ENCODE data around the gene RABGAP1L. TPM values are rescaled to one million over a fixed set of nuclear protein-coding genes. Genes with fewer than 3 reads are reported as not detected.
"Not testable (repeated sequence)": the region's sequence is repeated elsewhere in the genome, so short reads cannot be mapped to it uniquely, and the experiment has no call there.

Gene RABGAP1L
- total and polyA plus RNA-seq, 11 donors = 18.6 to 195 (median 98.4) TPM

- no peak for TF ChIP-seq CTCF (IDR thresholded peaks at IDR 0.05)
- TF ChIP-seq POLR2A (IDR thresholded peaks at IDR 0.05) = no peak
- intact Hi-C loops (cut with DNase I) = no loop called here
- Histone ChIP-seq H3K4me1 (peaks cover 0 to 15% (median 0%) of the 10 kb centered on the region in 12 donors), H3K9me3 (no peaks in the 10 kb centered on the region), H3K27me3 (no peaks in the 10 kb centered on the region), H3K36me3 (no peaks in the 10 kb centered on the region), H3K27ac (no peak overlapping the region), H3K4me3 (no peak overlapping the region)
- no peak for DNase-seq
- WGBS, 4 donors = 93 to 97% (median 95%) methylated on average over 1 of the region's 1 CpG
- no peak for ATAC-seq
Observed at GRCh38 chr1:174839211-174839610, 679.9 kb downstream of the RABGAP1L start.

GRCh38 chr1:174841747-174842146 lies 682.4 kb downstream of the RABGAP1L start:
- ATAC-seq = no peak
- H3K36me3 ChIP-seq = no peaks in the 10 kb centered on the region
- TF ChIP-seq POLR2A (IDR thresholded peaks at IDR 0.05) (no peak), CTCF (IDR thresholded peaks at IDR 0.05) (no peak)
- peaks cover 0 to 3% (median 0%) of the 10 kb centered on the region in 12 donors for H3K4me1 ChIP-seq
- intact Hi-C loops (cut with DNase I) = no loop called here
- no peak overlapping the region for H3K4me3 ChIP-seq
- H3K9me3 ChIP-seq = no peaks in the 10 kb centered on the region
- H3K27me3 ChIP-seq = no peaks in the 10 kb centered on the region
- no peak for DNase-seq
- H3K27ac ChIP-seq = no peak overlapping the region
- WGBS, 4 donors = 0 to 47% (median 41%) methylated on average over 1 of the region's 1 CpG

GRCh38 chr1:174848593-174849560 lies 689.6 kb downstream of the RABGAP1L start:
- H3K4me3 ChIP-seq; H3K36me3 ChIP-seq; ATAC-seq; H3K27me3 ChIP-seq; H3K9me3 ChIP-seq; H3K4me1 ChIP-seq; intact Hi-C loops (cut with DNase I); H3K27ac ChIP-seq; DNase-seq: not testable (repeated sequence)
- WGBS, 4 donors = 85 to 90% (median 88%) methylated on average over 23 to 25 of the region's 36 CpGs

GRCh38 chr1:174850726-174851125 lies 691.4 kb downstream of the RABGAP1L start:
- TF ChIP-seq CTCF (IDR thresholded peaks at IDR 0.05) (no peak), POLR2A (IDR thresholded peaks at IDR 0.05) (no peak)
- Histone ChIP-seq H3K4me1 (no peaks in the 10 kb centered on the region), H3K27ac (no peak overlapping the region), H3K27me3 (no peaks in the 10 kb centered on the region), H3K9me3 (no peaks in the 10 kb centered on the region), H3K4me3 (no peak overlapping the region), H3K36me3 (no peaks in the 10 kb centered on the region)
- intact Hi-C loops (cut with DNase I) = no loop called here
- ATAC-seq (no peak), DNase-seq (no peak)
- WGBS, 4 donors = 85 to 99% (median 87%) methylated on average over 1 of the region's 1 CpG
